NCI-H128 (cell line): Measurements from ENCODE around the gene GPR132.
"Not testable (repeated sequence)": the region's sequence is repeated elsewhere in the genome, so short reads cannot be mapped to it uniquely, and the experiment has no call there.

Experiments used
- DNase-seq: peaks from one replicate; lab custom pipeline; 2025; ENCODE audit not compliant: unreplicated experiment; lab: John Stamatoyannopoulos, UW

The GPR132 gene, protein sequence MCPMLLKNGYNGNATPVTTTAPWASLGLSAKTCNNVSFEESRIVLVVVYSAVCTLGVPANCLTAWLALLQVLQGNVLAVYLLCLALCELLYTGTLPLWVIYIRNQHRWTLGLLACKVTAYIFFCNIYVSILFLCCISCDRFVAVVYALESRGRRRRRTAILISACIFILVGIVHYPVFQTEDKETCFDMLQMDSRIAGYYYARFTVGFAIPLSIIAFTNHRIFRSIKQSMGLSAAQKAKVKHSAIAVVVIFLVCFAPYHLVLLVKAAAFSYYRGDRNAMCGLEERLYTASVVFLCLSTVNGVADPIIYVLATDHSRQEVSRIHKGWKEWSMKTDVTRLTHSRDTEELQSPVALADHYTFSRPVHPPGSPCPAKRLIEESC

DNA sequence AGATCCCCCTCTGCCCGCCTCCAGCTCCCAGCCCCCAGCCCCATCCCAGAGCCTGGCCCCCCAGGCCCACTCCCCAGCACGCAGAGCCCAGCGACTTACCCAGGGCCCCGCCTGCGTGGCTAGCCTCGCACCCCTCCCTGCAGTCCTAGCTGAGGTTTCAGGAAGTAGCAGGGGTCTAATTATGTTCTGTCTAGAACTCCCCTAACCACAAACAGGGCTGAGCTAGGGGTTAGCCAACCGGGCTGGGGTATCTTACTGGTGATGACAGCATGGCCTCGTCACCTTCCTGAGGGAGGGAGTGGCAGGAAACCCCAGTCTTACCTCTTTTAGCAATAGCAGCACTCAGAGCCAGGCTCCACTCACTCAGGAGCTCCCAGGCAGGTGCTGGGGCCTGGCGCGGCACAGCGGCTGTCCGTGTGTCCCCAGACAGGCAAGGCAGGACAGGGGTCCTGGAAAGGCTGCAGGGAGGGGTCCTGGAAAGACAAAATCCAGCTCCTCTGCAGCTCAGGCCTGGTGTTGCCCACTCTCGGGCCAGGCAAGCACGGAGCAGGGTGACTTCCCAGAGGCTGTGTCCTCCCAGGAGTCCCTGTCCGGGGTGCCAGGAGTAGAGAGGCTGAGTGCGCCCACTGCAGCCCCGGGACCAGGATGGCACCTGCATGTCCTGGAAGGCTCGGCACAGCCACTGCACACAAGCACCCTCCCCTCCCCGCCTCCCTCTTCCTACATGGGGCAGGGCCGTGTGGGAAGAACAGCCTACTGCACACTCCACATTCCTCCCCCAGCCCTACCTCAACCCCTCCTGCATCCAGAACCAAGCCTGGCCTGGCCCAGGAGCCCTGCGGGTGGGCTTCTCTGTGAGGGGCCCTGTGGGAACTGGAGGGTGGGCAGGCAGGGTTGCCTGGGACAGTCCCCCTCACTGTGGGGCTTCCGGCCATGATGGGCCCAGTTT is at the start of gene GPR132:
TSS of gene GPR132 (minus strand) at position 151 of the 949 bp plus-strand sequence. CDS start 10,010 bp downstream, outside the sequence.
- DNase-seq: no peak

DNA sequence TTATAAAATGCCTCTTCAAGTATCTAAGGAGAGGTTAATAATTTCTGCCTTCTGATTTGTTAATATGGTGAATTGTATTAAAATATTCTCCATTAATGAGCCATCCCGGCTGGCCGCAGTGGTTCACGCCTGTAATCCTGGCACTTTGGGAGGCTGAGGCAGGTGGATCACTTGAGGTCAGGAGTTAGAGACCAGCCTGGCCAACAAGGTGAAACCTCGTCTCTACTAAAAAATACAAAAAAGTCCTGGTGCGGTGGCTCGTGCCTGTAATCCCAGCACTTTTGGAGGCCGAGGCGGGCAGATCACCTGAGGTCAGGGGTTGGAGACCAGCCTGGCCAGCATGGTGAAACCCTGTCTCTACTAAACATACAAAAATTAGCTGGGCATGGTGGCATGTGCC is 44.0 kb upstream of the GPR132 start:
- not testable (repeated sequence) for DNase-seq

DNA sequence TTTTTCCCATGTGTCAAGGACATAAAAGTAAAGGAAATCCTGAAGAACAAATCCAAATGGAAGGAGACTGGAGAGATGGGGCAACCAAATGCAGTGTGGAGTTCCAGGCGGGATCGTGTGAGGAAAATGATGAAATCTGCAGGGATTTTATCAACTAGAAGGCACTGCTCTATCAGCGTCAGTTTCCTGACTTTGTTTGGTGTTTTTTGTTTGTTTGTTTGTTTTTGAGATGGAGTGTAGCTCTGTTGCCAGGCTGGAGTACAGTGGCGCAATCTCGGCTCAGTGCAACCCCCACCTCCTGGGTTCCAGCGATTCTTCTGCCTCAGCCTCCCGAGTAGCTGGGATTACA is 43.3 kb upstream of the GPR132 start:
- DNase-seq: no peak

DNA sequence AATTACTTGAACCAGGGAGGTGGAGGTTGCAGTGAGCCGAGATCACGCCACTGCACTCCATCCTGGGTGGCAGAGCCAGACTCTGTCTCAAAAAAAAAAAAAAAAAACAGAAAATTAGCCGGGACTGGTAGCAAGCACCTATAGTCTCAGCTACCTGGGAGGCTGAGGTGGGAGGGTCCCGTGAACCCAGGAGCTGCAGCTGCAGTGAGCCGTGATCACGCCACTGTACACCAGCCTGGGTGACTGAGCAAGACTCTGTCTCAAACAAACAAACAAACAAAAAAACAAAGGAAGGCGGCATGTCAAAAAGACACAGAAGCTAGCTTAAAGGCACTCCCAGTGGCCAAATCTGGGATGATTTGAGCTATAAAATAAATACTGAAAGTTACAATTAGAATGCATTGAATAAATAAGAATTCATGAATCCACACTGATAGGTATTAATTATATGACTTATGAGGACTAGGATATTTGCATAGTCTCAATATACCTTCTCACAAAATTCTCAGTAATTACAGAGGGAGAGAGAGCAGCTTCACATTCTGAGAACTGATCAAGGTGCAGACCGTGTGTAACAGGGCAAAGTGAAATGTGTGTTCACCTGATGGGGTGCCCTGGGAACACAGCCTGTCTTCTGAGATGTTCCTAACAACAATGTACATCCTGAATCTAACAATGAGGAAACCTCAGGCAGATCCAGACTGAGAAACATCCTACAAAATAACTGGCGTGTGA is 42.7 kb upstream of the GPR132 start:
- DNase-seq: no peak

DNA sequence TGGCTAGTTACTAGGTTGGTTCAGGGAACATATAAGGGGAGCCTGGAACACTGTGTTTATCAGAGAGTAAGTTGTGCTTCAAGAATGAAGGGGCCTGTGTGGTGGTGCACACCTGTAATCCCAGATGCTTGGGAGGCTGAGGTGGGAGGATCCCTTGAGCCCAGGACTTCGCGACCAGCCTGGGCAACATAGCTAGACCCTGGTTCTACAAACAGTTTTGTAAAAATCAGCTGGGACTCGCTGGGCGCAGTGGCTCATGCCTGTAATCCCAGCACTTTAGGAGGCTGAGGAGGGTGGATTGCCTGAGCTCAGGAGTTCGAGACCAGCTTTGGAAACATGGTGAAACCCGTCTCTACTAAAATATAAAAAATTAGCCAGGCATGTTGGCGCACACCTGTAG is 42.1 kb upstream of the GPR132 start:
- DNase-seq: no peak

DNA sequence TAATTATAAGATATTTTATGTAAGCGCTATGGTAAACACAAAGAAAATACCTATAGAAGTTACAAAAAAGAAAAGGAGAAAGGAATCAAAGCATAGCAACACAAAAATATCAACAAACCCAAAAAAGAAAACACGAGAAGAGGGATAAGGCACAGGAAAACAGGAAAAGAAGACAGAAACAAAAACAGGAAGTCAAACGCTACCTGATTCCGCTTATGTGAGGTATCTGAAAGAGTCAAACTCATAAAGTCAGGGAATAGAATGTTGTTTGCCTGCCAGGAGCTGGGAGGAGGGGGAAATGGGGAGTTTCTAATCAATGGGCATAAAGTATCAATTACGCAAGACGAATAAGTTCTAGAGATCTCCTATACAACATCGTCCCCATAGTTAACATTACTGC is 39.9 kb upstream of the GPR132 start:
- DNase-seq: no peak

DNA sequence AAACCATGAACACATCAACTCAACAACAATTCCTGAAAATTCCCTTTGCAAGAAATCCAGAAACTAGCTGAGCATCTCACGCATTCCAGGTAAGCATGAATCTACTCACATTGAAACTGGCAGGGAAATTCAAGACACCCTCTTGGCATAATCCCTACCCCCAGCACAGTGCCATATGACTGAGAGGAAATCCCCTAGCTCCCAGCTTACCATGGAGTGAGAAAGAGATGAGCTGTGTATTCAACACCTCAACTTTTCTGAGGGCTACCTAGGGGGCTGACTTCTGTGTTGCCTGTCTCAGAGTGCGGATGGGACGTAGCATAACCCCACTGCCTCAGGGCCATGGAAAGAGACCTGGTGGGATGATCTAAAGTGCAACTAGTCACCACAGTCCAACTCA is 37.7 kb upstream of the GPR132 start:
- DNase-seq: no peak

DNA sequence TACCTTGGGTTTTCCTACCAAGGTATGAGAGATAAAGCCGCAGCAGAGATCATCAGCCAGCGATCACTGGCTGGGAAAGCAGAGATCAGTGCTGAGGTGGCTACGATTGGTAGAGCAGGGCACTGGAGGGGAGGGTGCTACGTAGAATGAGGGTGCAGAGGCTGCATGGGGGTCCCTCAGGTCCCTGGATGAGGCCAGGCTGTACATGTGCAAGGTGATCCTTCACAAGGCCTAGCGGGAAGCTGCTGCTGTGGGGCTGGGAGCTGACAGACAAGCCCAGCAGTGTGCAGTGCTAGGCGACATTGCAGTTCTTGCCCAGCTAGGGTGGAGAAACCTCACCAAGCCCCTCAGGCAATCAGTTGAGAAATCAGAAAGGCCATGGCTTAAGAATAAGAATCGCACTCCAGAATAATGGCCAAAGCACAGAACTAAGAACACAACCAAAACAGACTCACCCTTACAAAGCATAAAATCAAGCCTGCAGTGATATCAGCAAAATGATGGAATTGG is 37.2 kb upstream of the GPR132 start:
- no peak for DNase-seq

DNA sequence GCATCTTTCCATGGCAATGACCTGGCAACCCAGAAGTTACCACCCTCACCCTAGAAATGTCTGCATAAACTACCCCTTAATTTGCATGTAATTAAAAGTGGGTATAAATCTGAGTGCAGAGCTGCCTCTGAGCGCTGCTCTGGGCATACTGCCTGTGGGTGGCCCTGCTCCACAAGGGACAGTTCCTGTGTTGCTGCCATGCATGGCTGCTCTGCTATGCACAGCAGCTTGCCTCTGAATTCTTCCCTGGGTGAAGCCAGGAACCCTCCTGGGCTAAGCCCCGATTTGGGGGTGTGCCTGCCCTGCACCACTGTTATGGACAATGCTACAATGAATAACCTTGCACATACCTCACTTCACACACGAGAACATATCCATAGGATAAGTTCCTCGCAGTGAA is 35.7 kb upstream of the GPR132 start:
- no peak for DNase-seq

DNA sequence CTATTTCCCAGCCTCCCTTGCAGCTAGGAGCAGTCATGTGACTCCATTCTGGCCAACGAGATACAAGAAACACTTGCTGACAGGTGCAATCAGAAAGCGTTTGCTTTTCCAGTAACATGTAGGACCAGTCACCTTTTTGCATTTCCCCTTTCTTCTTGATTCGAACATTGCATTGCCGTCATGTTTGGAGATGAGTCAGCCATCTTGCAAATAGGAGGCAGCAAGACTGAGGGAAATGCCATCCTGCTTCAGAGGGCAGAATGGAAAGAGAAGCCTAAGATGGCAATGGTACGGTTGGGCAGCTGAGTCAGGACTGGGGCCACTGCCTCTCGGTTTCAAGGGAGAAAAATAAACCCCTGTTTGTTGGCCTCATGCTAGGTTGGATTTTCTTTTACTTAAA is 34.5 kb upstream of the GPR132 start:
- no peak for DNase-seq

DNA sequence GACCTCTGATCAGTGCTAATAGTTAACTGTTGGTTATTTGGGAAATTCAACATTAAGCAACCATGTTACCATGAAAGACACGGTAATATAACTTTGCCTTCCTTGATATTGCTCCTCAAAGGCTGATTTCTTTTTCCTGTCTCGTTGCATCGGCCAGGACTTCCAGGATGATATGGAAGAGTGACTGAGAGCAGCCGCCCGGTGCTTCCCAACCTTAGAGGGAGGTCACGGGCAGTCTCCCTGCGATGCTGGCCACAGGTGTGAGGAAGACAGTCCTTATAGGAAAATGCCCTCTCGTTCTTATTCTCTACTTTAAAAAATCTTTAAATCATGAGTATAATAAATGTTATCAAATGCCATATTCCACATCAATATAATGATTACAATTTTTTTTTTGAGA is 33.1 kb upstream of the GPR132 start:
- DNase-seq: no peak

DNA sequence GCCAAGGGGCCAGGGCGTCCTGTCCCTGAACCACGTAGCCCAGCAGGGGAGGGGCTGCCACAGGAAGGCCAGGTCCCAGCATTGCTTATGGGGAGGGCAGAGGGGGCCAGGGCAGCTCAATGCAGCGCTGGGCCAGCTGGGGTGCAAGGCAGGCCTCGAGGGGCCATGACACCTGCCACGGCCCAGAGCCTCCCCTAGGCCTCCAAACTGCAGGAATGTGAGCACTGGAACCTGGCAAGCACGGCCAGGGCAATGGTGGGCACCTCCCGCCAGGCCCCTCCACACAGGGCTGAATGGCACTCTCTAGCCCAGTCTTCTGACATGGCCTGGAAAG is 32.5 kb upstream of the GPR132 start:
- DNase-seq: no peak

DNA sequence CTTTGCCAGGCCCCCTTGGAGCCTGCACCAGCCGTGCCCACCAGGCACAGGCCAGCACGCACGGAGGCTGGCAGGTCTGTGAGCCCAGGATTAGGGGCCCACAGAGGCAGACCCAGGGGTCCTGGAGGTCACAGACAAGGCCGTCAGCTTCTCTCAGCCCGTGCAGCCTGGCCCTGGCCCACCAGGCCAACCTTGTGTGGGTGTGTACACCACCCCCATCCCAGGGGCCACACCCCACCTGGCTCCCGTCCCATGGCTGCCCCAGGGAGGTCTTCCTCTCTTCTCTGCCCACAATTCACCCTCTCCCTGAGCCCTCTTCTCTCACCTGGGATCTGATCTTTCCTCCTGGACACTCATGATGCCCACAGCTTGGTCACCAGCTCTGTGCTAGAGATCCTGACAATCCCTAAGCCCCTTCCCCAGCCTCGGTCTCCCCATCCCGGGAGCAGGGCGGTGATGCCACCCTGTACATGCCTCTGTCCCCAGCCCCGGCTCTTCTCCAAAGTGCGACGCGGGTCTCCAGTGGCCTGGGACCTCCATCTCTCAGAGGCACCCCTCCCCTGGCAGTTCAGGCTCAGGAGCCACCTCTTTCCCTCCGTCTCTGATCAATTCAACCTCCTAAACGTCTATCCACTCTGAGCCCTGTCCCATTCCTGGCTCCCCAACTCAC is 31.1 kb upstream of the GPR132 start:
- DNase-seq: no peak

DNA sequence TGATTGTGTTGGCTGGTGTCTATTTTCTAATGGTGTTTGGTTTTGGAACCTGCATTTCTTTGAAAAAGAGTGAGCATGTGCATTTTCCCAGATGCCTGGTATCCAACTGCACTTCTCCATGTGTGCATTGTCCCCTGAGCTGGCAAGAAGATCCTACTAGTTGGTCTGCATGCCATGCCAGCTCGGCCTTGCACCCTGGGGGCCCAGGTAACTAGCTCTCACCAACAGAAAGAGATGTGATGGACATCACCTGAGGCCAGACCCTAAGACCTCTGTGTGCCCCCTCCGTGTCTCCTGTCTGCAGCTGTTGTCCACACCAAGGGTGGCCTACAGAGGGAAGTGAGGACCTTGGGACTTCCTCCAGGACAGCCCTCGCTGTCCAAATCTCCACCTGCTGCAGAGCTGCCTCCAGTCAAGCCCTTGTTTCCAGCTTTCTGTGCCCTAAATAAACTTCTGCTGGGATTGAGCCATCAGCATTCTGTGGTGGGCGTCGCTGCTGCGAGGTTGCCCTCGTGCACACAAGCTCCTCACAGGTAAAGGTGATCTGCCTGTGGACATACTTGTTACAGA is 30.1 kb upstream of the GPR132 start:
- no peak for DNase-seq

DNA sequence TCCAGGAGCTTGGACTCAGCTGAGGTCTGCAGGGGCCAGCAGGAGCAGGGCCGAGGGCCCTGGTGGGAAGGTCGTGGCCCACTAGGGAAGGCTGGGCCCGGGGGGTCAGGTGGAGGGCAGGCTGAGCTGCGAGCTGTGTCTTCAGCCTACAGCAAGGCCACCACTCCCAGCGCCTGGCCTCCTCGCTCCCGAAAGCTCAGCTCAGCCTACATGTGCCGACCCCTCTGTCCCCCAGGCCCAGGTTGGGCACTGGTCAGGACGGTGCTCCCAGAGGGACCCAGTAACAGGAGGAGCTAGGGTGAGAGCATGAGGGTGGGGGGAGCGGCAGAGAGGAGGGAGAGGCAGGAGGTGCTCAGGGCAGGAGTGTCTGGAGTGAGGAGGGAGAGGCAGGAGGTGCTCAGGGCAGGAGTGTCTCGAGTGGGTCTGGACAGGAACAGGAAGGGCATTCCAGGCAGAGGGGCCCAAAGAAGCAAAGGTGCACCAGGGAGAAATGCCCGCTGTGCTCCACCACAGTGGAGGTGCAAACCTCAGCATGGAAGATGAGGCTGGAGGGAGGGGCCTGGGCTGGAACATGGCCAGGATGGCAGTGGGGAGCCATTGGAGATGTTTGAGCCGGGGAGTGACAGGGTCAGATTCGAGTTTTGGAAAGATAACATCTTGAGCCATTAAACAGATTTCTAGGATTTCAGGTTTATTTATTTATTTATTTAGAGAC is 29.1 kb upstream of the GPR132 start:
- DNase-seq: no peak

DNA sequence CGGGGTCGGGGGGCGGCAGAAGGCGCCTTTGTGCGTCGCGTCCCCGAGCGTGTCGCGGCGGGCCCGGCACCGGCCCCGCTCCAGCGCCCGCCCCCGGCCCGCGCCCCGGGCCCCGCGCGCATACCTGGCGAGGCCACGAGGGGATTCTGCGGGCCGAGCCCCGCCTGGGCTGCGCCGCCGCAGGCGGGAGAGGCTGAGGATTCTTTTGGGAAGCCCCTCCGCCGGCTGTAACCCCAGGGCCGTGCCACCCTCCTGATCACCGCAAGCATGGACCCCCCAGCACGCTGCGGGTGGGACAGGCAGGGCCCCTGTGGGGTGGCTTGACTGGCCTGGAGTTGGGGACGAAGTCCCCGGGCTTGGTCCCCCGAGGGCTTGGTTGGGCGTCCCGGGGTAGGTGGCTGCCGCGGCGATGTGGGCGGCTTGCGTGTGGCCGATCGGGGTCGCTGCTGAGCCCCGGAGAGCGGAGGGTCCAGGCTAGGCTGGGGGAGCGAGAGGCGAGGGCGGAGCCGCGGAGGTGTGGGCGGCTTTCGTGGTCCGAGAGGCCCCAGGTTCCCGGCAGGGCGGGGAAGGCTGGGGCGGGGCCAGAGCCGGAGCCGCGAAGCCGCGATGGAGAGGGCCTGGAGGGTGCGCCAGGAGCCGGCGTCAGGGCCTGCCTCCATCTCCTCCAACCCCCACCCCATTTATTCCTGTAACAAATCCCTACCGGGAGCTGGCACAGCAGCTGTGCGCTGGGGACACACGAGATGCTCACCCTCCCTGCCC is 28.4 kb upstream of the GPR132 start:
- no peak for DNase-seq

DNA sequence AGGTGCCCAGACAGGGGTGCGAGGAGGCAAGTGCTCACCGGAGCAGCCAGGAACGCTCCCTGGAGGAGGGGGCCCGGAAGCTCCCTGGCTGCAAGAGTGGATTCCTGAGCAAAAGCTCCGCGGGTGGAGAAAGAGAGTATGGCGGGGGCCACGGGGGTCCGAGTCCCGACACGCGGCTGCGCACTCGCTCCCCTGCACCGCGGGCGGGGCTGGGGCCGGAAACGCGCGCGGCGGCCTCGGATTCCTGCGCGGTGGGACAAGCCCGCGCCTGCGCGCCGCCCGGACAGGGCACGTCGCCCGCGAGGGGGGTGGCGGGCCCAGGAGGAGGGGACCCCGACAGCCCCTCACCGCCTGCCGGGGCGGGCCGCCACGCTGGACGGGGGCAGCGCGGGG is 27.8 kb upstream of the GPR132 start:
- DNase-seq: no peak

DNA sequence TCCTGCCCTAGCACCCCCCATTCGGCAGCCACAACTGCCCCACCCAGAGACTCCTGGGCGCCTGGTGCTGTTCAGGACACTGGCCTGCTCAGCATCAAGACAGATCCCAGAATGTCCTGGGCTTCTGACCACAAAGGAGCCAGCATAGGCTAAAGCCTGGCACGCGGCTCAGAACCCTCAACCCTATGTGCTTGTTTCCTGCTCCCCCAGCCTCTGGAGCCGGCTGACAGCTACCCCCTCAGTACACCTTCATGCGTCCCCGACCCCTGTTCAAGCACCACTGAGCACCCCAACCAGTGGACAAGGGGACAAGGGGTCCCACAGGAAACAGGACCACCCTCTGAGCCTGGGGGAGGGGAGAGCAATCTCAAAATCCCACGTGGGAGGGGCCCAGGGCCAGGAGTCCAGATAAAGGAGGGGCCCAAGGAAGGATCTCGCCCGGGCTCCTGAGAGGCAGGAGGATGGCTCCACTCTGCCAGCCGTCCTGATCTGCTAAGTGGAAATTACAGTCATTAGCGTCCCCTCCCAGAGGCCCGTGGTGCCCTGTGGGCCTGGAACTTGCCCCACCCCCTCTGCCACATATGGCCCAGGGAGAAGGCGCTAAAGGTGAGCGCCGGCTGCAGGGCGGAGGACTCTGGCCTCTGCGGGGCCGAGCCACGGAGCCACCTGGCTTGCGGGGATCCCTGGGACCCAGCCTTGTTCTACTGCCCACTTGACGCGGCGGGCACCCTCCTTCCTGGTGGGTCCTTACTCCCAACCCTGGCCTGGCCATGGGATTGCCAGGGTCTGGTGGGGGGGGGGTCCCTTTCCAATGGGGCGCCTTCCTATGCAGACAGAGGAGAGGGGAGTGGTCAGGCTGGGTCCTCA is 27.2 kb upstream of the GPR132 start:
- DNase-seq: no peak
